DND-41 (cell line): ENCODE results near the gene HGD.

Experiments used
- ATAC-seq: fragments of 200-7000 bp; cut with Tn5 transposase; 3 replicates; pipeline ENCODE4 v1.9.1; 2021; ENCODE audit warnings: low read depth; ENCODE audit not compliant: insufficient read depth
- DNase-seq: peaks from one replicate; pipeline ENCODE4 v3.0.0-alpha.2; 2020
- H2AFZ ChIP-seq: 2 replicates; pipeline ENCODE4 v1.6.0; 2012; ENCODE audit warnings: low read depth, low read length
- H3K27ac ChIP-seq: 2 replicates; pipeline ENCODE4 v1.5.1; 2012; ENCODE audit warnings: low read length, inconsistent platforms
- H3K27me3 ChIP-seq: fragments of 200-600 bp; sonication (generic); 2 replicates; pipeline ENCODE4 v1.6.0; 2012; ENCODE audit warnings: low read length, mild to moderate bottlenecking, inconsistent platforms; ENCODE audit not compliant: insufficient read depth, poor library complexity
- H3K36me3 ChIP-seq: 2 replicates; pipeline ENCODE4 v1.5.1; 2012; ENCODE audit warnings: low read length, inconsistent platforms; ENCODE audit not compliant: insufficient read depth
- H3K4me1 ChIP-seq: 2 replicates; pipeline ENCODE4 v1.5.1; 2012; ENCODE audit warnings: mild to moderate bottlenecking, low read length; ENCODE audit not compliant: insufficient read depth
- H3K4me2 ChIP-seq: 2 replicates; pipeline ENCODE4 v1.6.0; 2012; ENCODE audit warnings: mild to moderate bottlenecking, moderate library complexity, low read length, inconsistent platforms; ENCODE audit not compliant: insufficient read depth
- H3K4me3 ChIP-seq, 2 experiments: fragments of 200-600 bp in 1 of 2; shearing (Covaris generic) in 1 of 2; 2 replicates each; pipeline ENCODE4 v1.5.1; 2012 to 2016; ENCODE audit warnings: inconsistent platforms in 2 of 2, low read length in 2 of 2, mild to moderate bottlenecking in 2 of 2, low read depth in 1 of 2, moderate library complexity in 1 of 2
- H3K79me2 ChIP-seq: 2 replicates; pipeline ENCODE4 v1.6.0; 2012; ENCODE audit warnings: low read length, inconsistent platforms; ENCODE audit not compliant: insufficient read depth
- H3K9ac ChIP-seq: 2 replicates; pipeline ENCODE4 v1.6.0; 2012; ENCODE audit warnings: low read depth, mild to moderate bottlenecking, inconsistent platforms, low read length, moderate library complexity
- H3K9me3 ChIP-seq: 2 replicates; pipeline ENCODE4 v1.5.1; 2012; ENCODE audit warnings: low read length, moderate library complexity, mild to moderate bottlenecking, inconsistent platforms; ENCODE audit not compliant: insufficient read depth, severe bottlenecking
- H4K20me1 ChIP-seq: 2 replicates; pipeline ENCODE4 v1.6.0; 2012; ENCODE audit warnings: low read length; ENCODE audit not compliant: insufficient read depth
- CTCF ChIP-seq: IDR thresholded peaks from 2 replicates; pipeline ENCODE4 v1.5.1; 2012; ENCODE audit warnings: borderline replicate concordance, low read length, moderate library complexity, mild to moderate bottlenecking; ENCODE audit not compliant: poor library complexity, severe bottlenecking; ENCODE audit errors: extremely low read depth
- EZH2 ChIP-seq: IDR thresholded peaks from 3 replicates; pipeline ENCODE4 v1.6.1; 2012; ENCODE audit warnings: borderline replicate concordance, low read depth, mild to moderate bottlenecking, moderate library complexity, low read length, inconsistent platforms; ENCODE audit not compliant: severe bottlenecking

HGD gene

DNA sequence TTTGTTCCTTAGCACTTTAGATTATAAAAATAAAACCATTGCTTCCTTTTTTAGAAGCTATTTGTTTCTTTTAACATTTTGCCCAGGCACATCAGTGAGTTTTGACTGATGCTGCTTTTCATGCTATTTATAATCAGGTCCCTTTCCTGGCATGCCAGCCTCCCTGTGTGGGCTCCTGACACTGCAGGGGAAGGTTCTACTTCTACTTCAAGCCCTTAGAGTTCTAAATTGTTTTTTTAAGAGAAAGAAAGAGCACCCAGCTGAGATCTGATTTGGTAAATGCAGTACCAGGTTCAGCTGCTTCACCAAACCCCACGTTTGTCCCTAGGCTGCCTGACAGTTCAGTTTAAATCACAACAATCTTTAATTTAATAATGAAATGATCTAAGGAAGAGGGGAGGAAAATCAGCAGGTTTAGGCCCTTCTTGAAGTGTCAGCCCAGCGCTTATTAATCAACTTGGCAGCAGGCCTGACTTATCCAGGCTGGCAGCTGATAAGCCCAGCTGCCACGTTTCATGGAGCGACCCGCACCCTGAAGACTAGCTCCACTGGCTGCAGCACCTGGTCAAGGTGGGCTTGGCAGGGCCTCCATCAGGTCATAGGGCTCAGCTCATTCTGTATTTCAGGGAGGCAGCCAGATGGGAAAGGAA lies 29.0 kb downstream of the HGD start:
- Histone ChIP-seq H3K27me3 (peaks cover 4% of the 10 kb centered on the region), H3K27ac (no peak overlapping the region), H3K4me3 (no peak overlapping the region), H4K20me1 (no peaks in the 10 kb centered on the region), H3K79me2 (no peaks in the 10 kb centered on the region), H3K9ac (no peak overlapping the region), H3K4me2 (no peak overlapping the region), H2AFZ (no peak overlapping the region), H3K9me3 (no peaks in the 10 kb centered on the region), H3K36me3 (no peaks in the 10 kb centered on the region), H3K4me1 (no peaks in the 10 kb centered on the region)
- no peak for DNase-seq
- TF ChIP-seq EZH2: no peak
- TF ChIP-seq CTCF: no peak
- no peak for ATAC-seq

- DNase-seq (no peak), ATAC-seq (no peak)
- H3K9ac ChIP-seq: no peak overlapping the region
- no peak overlapping the region for H2AFZ ChIP-seq
- no peak overlapping the region for H3K4me3 ChIP-seq
- no peak overlapping the region for H3K27ac ChIP-seq
- H3K27me3 ChIP-seq: peaks cover 4% of the 10 kb centered on the region
- H3K79me2 ChIP-seq: no peaks in the 10 kb centered on the region
- H3K9me3 ChIP-seq: no peaks in the 10 kb centered on the region
- no peak overlapping the region for H3K4me2 ChIP-seq
- no peaks in the 10 kb centered on the region for H4K20me1 ChIP-seq
- TF ChIP-seq EZH2 (no peak), CTCF (no peak)
- no peaks in the 10 kb centered on the region for H3K36me3 ChIP-seq
- no peaks in the 10 kb centered on the region for H3K4me1 ChIP-seq
These were observed 29.8 kb downstream of the HGD start for GRCh38 chr3:120652281-120652680.

DNA sequence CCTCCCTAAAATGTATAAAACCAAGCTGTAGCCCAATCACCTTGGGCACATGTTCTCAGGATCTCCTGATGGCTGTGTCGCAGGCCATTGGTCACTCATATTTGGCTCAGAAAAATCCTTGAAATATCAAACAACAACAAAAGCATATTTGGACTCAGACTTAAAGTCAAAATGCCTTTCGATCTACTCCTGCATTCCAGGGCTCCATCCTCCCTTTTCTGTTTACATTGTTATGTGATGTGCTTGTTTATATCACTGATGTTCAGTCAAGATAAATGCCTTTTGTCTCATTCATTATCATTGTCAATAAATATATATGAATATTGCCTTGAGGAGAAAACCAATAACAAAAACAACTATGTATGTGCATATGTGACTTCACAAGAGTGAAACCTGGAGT lies 31.7 kb downstream of the HGD start:
- DNase-seq (no peak), ATAC-seq (no peak)
- Histone ChIP-seq H3K9me3 (no peaks in the 10 kb centered on the region), H4K20me1 (no peaks in the 10 kb centered on the region), H3K4me3 (no peak overlapping the region), H3K36me3 (no peaks in the 10 kb centered on the region), H3K4me2 (no peak overlapping the region), H3K4me1 (no peaks in the 10 kb centered on the region), H3K9ac (no peak overlapping the region), H2AFZ (no peak overlapping the region), H3K27ac (no peak overlapping the region), H3K79me2 (no peaks in the 10 kb centered on the region), H3K27me3 (peaks cover 4% of the 10 kb centered on the region)
- no peak for TF ChIP-seq CTCF
- TF ChIP-seq EZH2: no peak

- H3K9me3 ChIP-seq: no peaks in the 10 kb centered on the region
- DNase-seq: no peak
- no peaks in the 10 kb centered on the region for H3K4me1 ChIP-seq
- no peaks in the 10 kb centered on the region for H4K20me1 ChIP-seq
- no peak for TF ChIP-seq CTCF
- TF ChIP-seq EZH2: no peak
- H3K36me3 ChIP-seq: no peaks in the 10 kb centered on the region
- no peak overlapping the region for H3K27ac ChIP-seq
- no peak overlapping the region for H3K4me3 ChIP-seq
- no peak overlapping the region for H2AFZ ChIP-seq
- H3K4me2 ChIP-seq: no peak overlapping the region
- H3K79me2 ChIP-seq: no peaks in the 10 kb centered on the region
- peaks cover 4% of the 10 kb centered on the region for H3K27me3 ChIP-seq
- H3K9ac ChIP-seq: no peak overlapping the region
- ATAC-seq: no peak
These were observed 32.2 kb downstream of the HGD start for GRCh38 chr3:120649830-120650233.
